Hematopoietic multipotent progenitor cell treated with erythropoietin and hydrocortisone succinate and interleukin-3 and kit ligand, for 15 days (in vitro differentiated cells): ENCODE results near the gene UQCR10.
A peak's percentile ranks its signal among the peaks of the same experiment; 100 is the strongest.

ENCODE experiments used
- DNase-seq: peaks from one replicate; pipeline ENCODE4 v3.0.0-alpha.2; 2015; ENCODE audit warnings: low spot score

The UQCR10 gene

DNA sequence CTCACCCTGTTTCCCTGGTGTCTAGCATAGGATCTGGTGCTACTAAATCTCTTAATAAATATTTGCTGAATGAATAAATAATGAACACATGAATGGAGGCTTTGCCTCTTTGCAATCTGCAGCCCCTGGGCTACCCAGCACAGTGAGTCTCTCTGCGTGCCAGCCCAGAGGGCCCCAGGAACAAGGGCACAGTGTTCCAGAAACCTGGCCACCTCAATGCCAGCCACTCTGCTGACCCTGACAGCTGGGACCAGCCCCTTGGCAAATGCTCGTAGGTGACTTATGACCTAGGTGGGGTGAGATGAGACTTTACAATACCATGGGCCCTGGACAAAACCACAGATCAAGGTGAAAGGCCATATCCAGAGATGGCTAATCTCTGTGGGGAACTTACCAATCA, 31.6 kb downstream of the UQCR10 start:
- DNase-seq = no peak

- DNase-seq = peak; percentile 16
Observed at GRCh38 chr22:29799217-29799680, 32.1 kb downstream of the UQCR10 start.

DNA sequence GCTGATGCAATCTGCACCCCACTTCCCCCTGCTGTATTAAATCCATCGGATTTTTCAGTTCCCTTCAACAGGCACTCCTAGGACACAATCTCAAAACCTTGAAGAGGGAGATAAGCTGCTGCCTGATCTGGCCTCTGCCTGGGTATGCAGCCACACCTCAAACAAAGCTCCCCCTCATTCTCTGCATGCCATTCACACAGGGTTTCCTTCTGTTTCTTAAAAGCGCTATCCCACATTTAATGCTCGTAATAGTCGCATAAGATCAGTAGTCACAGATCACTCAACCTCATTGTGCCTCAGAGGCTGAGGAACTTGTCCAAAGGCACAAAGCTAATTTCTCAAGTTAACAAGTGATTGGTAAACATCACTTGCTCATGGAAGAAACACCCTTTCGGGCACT, 34.0 kb downstream of the UQCR10 start:
- DNase-seq = no peak

- no peak for DNase-seq
Observed at GRCh38 chr22:29801796-29802195, 34.6 kb downstream of the UQCR10 start.

DNA sequence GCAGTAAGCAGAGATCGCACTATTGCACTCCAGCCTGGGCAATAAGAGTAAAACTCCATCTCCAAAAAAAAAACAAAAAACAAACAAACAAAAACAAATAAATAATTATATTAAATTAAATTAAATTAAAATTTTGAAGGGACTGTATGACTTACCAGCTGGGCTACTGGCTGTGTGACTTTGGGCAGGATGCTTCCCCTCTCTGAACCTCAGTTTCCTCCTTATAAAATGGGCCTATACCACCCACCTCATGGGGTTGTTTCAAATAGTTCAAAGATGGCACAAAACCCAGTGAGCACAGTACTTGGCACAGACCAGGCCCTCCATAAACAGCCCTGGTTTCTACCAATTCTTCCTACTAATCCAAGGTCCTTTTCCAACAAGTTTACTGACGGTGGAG, 36.0 kb downstream of the UQCR10 start:
- no peak for DNase-seq

GRCh38 chr22:29804985-29805384, 37.8 kb downstream of the UQCR10 start:
- no peak for DNase-seq

GRCh38 chr22:29806196-29806595, 39.0 kb downstream of the UQCR10 start:
- no peak for DNase-seq

GRCh38 chr22:29810216-29810615, 43.0 kb downstream of the UQCR10 start:
- no peak for DNase-seq

GRCh38 chr22:29811377-29811776, 44.2 kb downstream of the UQCR10 start:
- no peak for DNase-seq

- no peak for DNase-seq
Observed at GRCh38 chr22:29813126-29813525, 46.0 kb downstream of the UQCR10 start.

DNA sequence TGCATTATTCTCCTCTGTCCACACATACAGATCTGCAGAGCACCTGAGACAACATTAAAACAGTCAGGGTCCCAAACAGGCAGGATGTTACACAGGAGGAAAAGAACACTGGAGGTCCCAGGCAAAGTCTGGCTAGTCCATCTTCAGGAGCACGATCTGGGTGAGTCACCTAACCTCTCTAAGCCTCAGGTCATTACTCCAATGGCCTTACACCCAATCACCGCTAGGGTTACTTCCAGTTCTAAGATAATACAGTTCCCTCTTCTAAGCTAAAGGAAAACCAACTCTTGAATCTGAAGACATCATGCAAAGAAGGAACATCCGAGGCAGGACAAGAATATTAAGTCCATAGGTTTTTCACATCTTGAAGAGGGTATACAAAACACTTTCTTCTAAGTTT, 46.4 kb downstream of the UQCR10 start:
- DNase-seq = peak; percentile 38

DNA sequence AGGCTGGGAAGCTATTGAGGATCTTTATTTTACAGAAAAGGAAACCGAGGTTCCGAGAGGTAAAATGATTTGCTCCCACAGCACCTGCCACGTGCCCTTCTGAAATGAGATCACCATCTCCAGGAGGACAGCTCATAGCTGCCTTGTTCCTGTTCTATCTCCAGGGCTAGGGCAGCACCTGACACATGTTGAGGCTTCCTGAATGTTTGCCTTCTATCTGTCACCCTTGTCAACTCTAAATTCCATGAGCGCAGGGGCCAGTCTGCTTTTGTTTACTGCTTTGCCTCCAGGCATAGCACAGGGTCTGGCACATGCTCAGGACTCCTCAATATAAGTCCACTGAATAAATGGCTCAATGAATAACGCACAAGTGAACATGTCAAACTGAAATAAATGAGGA, 46.8 kb downstream of the UQCR10 start:
- no peak for DNase-seq

DNA sequence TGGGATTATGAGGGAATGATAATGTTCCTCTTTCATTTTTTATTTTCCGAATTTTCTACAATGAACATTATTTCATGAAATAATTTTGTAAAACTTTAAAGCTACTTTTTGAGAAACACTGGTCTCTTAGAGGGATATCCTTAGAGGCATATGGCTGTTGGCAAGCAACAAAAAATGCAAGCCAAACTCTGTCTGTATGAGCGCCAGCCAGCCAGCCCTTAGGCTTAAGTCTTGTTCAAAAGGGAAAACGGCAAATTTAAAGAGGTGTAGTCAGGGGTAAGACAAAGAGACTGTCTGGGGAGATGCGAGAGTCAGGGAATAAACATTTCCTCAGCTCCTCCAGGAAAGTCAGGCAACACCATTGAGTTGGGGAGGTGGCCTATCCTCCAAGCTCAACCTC, 48.4 kb downstream of the UQCR10 start:
- DNase-seq = no peak

- DNase-seq = no peak
Observed at GRCh38 chr22:29816128-29816527, 49.0 kb downstream of the UQCR10 start.

DNA sequence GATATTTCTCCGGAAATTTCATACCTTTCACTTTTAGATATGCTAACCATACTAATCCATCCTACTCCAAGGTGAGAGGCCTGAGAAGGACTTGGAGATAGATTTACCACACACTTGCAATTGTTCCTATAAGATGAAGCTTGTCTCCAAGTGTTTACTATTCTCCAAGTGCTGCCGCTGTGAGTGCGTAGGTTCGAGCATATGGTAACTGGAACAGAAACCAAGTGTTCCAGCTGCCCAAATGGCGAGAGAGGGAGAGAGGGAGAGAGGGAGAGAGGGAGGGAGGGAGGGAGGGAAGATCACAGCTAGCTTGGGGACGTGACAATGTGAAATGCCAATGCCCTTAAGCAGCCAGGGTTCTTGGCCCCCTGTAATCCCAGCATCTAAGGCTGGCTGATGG, 49.4 kb downstream of the UQCR10 start:
- DNase-seq = no peak

DNA sequence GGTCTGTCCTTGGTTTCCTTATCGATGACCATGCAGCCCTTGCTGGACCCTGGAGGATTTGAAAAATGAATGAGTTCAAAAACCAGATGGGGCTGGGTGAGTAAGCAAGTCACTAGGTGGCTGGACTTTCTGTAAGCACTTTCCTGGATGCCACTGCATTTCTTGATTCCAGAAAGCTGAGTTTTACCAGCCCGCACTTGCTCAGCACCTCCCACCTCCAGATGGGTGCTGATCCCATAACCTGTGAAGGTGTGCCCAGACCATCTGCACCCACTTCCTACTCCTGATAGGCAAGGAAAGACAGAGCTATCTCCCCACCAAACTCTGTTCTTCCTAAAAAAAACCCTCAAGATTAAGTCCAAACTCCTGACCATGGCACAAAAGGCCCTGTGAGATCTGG, 49.8 kb downstream of the UQCR10 start:
- DNase-seq = no peak

GRCh38 chr22:29817724-29818123, 50.6 kb downstream of the UQCR10 start:
- no peak for DNase-seq

GRCh38 chr22:29819501-29819900, 52.3 kb downstream of the UQCR10 start:
- DNase-seq = no peak
